ENCODE measurements around the gene SGCD. TPM values are rescaled to one million over a fixed set of nuclear protein-coding genes. Genes with fewer than 3 reads are reported as not detected.

The SGCD gene
- total RNA-seq, 1 donor from 2014 or later, result 8.8 TPM

DNA sequence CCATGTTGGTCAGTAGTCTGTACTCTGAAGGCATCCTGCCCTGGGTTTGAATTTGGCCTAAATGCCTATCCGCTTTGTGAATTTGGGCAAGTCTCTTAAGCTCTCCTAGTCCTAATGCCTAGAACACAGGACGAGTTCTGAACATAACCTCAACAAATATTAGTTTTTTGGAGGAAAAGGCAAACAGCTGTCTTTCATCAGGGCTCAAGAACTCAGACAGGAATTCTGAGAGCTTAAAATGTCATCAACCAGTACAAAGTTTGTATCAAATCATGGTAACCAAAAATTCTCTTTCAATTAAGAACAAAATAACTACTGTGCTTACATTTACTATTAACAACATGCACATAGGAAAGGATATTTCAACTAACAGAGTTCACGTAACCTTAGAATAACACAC is 340.7 kb downstream of the SGCD start:
- no peak for DNase-seq (ENCODE audit: extremely low spot score, unreplicated experiment)
- peaks cover 7% of the 10 kb centered on the region for H3K4me1 Mint-ChIP-seq (ENCODE audit: unreplicated experiment)
- H3K4me3 Mint-ChIP-seq, result no peak overlapping the region
- TF ChIP-seq, protein P1, sequence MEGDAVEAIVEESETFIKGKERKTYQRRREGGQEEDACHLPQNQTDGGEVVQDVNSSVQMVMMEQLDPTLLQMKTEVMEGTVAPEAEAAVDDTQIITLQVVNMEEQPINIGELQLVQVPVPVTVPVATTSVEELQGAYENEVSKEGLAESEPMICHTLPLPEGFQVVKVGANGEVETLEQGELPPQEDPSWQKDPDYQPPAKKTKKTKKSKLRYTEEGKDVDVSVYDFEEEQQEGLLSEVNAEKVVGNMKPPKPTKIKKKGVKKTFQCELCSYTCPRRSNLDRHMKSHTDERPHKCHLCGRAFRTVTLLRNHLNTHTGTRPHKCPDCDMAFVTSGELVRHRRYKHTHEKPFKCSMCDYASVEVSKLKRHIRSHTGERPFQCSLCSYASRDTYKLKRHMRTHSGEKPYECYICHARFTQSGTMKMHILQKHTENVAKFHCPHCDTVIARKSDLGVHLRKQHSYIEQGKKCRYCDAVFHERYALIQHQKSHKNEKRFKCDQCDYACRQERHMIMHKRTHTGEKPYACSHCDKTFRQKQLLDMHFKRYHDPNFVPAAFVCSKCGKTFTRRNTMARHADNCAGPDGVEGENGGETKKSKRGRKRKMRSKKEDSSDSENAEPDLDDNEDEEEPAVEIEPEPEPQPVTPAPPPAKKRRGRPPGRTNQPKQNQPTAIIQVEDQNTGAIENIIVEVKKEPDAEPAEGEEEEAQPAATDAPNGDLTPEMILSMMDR (conservative IDR thresholded peaks at IDR 0.05), result no peak
- no peaks in the 10 kb centered on the region for H3K36me3 Mint-ChIP-seq
- peaks cover 7% of the 10 kb centered on the region for H3K27me3 Mint-ChIP-seq
- no peaks in the 10 kb centered on the region for H3K9me3 Mint-ChIP-seq
- no peak overlapping the region for H3K27ac Mint-ChIP-seq

DNA sequence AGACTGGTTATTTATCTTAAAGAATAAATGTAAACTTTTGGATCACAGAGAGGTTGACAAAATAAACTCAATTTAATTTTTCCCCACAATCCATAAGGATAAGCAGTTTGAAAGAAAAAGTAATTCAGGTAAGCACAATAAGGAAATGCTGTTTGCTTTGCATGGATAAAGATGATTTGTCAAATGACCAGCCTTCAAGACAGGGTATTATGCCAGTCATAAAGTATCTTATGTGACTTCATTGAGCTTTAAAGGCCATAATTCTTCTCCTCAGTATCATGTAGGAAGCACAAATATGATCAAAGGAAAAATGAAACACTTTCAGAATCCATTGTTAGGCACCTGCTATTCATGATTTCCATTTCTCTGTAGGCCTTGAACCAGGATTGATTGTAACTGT is 342.5 kb downstream of the SGCD start:
- H3K4me3 Mint-ChIP-seq, result no peak overlapping the region
- TF ChIP-seq, protein P1 (conservative IDR thresholded peaks at IDR 0.05), result no peak
- DNase-seq (ENCODE audit: extremely low spot score, unreplicated experiment), result no peak
- no peak overlapping the region for H3K27ac Mint-ChIP-seq
- peaks cover 11% of the 10 kb centered on the region for H3K4me1 Mint-ChIP-seq (ENCODE audit: unreplicated experiment)
- H3K36me3 Mint-ChIP-seq, result no peaks in the 10 kb centered on the region
- peaks cover 7% of the 10 kb centered on the region for H3K27me3 Mint-ChIP-seq
- no peaks in the 10 kb centered on the region for H3K9me3 Mint-ChIP-seq

DNA sequence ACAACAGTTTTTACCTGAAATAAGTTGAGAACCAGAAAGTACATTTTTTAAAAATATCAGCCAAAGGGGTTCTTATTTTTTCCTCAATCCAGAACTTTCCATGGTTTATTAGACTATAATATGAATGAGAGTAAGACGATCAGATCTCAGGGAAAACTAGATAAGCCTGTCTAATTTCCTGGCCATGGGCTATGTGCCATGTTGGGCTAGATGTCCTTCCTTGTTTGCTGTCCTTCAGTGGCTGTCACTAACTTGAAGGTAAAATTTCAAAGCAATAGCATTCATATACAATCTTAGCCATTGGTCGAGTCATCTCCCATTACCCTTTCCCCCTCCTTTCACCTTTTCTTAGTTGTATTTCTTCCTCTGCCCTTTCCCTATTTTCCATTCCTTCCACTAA is 343.7 kb downstream of the SGCD start:
- TF ChIP-seq, protein P1 (conservative IDR thresholded peaks at IDR 0.05), result no peak
- no peak for DNase-seq (ENCODE audit: extremely low spot score, unreplicated experiment)
- Mint-ChIP-seq H3K4me3 (no peak overlapping the region), H3K36me3 (no peaks in the 10 kb centered on the region), H3K9me3 (no peaks in the 10 kb centered on the region), H3K27me3 (peaks cover 7% of the 10 kb centered on the region), H3K27ac (no peak overlapping the region), H3K4me1 (ENCODE audit: unreplicated experiment) (peaks cover 11% of the 10 kb centered on the region)

DNA sequence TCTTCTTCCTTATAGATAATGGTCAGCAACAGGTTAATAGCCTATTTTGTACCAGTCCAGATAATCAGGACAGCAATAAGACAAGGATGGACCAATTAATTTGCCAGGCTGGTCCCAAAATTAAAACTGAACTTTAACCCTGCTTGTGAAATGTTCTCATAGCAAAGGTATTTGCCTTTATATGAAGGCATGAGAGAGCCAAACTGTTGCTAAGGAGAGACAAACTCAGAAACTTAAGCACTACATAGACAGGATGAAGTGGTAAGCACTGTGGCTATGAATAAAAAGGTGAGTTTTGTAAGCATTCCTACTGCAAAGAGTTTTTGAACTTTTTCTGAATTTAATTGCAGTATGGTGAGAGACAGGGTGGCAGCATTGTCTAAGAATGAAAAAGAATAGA is 348.4 kb downstream of the SGCD start:
- Mint-ChIP-seq H3K9me3 (no peaks in the 10 kb centered on the region), H3K4me3 (no peak overlapping the region), H3K27me3 (peaks cover 4% of the 10 kb centered on the region), H3K4me1 (ENCODE audit: unreplicated experiment) (peaks cover 8% of the 10 kb centered on the region), H3K27ac (no peak overlapping the region), H3K36me3 (no peaks in the 10 kb centered on the region)
- no peak for DNase-seq (ENCODE audit: extremely low spot score, unreplicated experiment)
- TF ChIP-seq, protein P1 (conservative IDR thresholded peaks at IDR 0.05), result no peak

DNA sequence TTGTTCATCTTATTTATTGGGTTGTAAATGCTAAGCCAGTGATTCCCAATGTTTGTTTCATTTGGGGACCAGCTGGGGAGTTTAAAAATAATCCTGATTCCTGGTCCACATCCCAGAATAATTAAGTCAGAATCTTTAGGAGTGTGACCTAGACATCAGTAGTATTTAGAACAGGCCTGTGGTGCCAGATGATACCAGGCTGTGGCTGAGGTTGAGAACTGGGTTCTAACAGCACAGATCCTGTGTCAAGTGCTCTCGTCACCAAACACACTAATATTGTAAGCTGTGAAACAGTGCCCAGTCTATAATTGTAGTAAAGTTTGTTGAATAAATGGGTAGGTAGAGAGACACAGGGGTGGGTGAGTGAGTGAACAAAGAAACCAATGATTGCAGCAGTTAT is 351.0 kb downstream of the SGCD start:
- Mint-ChIP-seq H3K36me3 (no peaks in the 10 kb centered on the region), H3K27ac (no peak overlapping the region), H3K27me3 (peaks cover 7% of the 10 kb centered on the region), H3K9me3 (no peaks in the 10 kb centered on the region), H3K4me3 (no peak overlapping the region), H3K4me1 (ENCODE audit: unreplicated experiment) (peaks cover 20% of the 10 kb centered on the region)
- DNase-seq (ENCODE audit: extremely low spot score, unreplicated experiment), result no peak
- TF ChIP-seq, protein P1 (conservative IDR thresholded peaks at IDR 0.05), result no peak

DNA sequence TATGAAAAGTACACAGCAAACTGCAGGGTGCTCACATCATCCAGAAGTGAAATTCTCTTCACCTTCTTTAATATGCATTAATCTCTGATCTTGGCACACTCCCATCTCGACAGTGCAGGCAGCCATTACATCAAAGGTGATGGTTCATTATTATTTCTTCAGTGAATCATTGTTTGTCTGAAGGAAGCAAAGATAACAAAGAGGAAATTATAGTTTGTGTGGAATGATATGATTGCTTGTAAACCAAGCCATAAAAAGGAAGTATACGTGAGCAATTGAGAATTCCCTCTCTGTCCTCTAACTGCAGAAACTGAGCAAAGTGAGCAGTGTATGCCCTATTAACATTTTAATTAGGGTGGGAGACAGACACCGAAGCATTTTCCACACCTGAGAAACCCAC is 351.5 kb downstream of the SGCD start:
- no peaks in the 10 kb centered on the region for H3K9me3 Mint-ChIP-seq
- H3K27me3 Mint-ChIP-seq, result peaks cover 10% of the 10 kb centered on the region
- DNase-seq (ENCODE audit: extremely low spot score, unreplicated experiment), result no peak
- peaks cover 21% of the 10 kb centered on the region for H3K4me1 Mint-ChIP-seq (ENCODE audit: unreplicated experiment)
- no peak overlapping the region for H3K4me3 Mint-ChIP-seq
- no peaks in the 10 kb centered on the region for H3K36me3 Mint-ChIP-seq
- no peak overlapping the region for H3K27ac Mint-ChIP-seq
- TF ChIP-seq, protein P1 (conservative IDR thresholded peaks at IDR 0.05), result no peak

Data from type B pancreatic cell (in vitro differentiated cells).